GM12865 (cell line): ENCODE results near the gene CABLES2.

Experiments used
- DNase-seq: peaks from one replicate; pipeline ENCODE4 v3.0.0; 2010; ENCODE audit warnings: low read depth
- H3K4me3 ChIP-seq: 2 replicates; pipeline ENCODE4 v1.5.1; 2011; ENCODE audit warnings: mild to moderate bottlenecking, low read depth, low read length, control low read depth
- CTCF ChIP-seq: IDR thresholded peaks from 2 replicates; pipeline ENCODE4 v1.5.1; 2011; ENCODE audit warnings: low read length, control low read depth, low read depth, inconsistent platforms; ENCODE audit not compliant: insufficient read depth; ENCODE audit errors: missing control alignments

The CABLES2 gene

DNA sequence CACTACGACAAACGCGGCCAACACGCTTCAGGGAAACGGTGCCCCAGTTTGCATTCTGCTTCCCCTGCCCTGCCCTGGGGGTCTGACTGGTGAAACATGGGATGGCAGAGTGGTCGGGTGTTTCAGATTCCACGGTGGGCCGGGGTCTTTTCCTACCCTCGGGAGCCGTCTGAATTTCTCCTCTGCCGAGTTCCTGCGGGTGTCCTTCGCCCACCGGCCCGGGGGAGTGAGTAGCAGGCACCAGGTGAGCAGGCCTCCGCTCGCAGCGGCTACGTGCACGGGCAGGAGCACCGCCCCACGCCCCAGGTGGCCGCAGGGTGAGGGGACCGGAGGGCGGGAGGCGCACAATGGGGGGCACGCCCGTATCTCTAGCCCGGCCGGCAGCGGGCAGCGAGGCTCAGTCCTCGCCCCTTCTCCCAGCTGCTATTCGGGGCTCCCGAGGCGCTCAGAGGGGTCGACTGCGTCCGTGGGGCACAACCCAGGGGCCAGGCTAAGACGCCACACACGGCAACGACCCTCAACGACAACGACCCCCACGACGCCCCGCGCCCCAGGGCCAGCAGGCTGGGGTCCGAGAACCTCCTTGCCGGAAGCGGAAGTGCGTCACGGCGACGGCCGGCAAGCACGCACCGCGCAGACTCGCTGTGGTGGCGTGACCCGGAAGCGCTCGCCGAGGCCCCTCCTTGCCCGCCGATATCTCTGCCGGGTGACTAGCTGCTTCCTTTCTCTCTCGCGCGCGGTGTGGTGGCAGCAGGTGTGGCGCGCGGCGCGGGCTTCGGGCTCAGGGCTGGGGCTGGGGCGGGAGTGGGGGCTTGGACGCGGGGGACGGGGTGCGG lies 20.5 kb downstream of the CABLES2 start, which contains the start of gene RPS21:
TSS of gene RPS21 (plus strand) at position 721 of the 836 bp plus-strand sequence. CDS start 236 bp downstream, outside the sequence.
- no peak for TF ChIP-seq CTCF
- H3K4me3 ChIP-seq, result peak within 1 kb of the TSS; percentile 74
- peak; percentile 96 for DNase-seq

- DNase-seq, result peak; percentile 88
- peak; percentile 98 for TF ChIP-seq CTCF
- no peak overlapping the region for H3K4me3 ChIP-seq
These were observed 24.5 kb downstream of the CABLES2 start for GRCh38 chr20:62382306-62383198.

GRCh38 chr20:62381842-62382241 lies 25.2 kb downstream of the CABLES2 start:
- no peak for TF ChIP-seq CTCF
- no peak for DNase-seq
- no peak overlapping the region for H3K4me3 ChIP-seq

- DNase-seq, result no peak
- H3K4me3 ChIP-seq, result no peak overlapping the region
- TF ChIP-seq CTCF, result no peak
These were observed 25.8 kb downstream of the CABLES2 start for GRCh38 chr20:62381202-62381797.

DNA sequence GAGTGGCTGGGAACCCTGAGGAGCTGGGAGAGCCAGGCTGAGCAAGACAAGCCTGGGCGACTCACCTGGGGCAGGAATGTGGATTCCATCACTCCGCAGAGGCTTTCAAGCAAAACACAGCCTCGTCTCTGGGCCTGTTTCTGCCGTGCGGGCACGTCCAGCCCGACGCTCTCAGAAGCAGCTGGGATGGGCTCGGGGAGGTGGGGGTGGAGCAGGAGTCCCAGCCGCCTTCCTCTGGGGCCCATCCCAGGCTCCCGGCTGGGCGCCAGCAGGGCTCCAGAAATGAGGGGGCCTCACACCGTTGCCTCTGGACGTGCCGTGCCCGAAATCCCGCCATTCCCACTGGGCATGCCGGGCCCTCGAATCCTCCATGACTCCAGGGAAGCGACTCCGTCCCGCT lies 28.9 kb downstream of the CABLES2 start:
- TF ChIP-seq CTCF, result no peak
- DNase-seq, result no peak

DNA sequence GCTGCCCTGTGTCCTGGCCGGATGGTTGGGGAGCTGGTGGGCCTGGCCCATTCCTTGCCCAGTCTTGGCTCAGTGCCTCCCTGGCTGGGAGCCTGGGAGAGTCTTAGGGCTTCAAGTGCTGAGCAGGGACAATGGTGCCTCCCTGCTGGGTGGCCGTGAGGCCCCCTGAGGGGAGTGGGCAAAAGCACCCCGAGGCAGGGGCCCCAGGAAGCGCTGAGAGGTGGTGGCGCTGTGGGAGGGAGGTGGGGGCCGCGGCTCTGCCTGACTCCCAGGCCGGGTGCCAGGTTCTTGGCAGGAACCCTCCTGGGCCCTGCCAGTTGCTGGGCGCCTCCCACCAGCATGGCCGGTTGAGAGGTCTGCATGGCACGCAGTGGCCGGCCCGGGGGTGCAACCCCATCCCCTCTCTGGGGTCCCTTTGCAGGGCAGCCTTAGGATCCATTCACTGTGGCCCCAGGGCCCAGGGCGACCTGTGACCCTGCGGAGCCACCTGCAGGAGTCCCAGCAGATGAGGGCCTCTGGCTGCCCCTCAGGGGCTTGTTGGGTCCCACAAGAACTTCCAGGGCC lies 29.4 kb downstream of the CABLES2 start:
- no peak for TF ChIP-seq CTCF
- DNase-seq, result no peak
- no peak overlapping the region for H3K4me3 ChIP-seq

More for the DNA sequence above, 28.9 kb downstream of the CABLES2 start:
- H3K4me3 ChIP-seq, result no peak overlapping the region
